Muscle of leg (tissue), 11 donors: Measurements from ENCODE around the gene SLIT3. TPM values are rescaled to one million over a fixed set of nuclear protein-coding genes. Genes with fewer than 3 reads are reported as not detected.

Experiments used
- DNase-seq: peaks from one replicate; pipeline ENCODE4 v3.0.0; 2013
- H3K27ac ChIP-seq: one replicate; pipeline ENCODE4 v1.5.1; 2013; ENCODE audit warnings: mild to moderate bottlenecking, low read length, control low read depth
- H3K27me3 ChIP-seq: one replicate; pipeline ENCODE4 v1.6.1; 2013; ENCODE audit warnings: low read length; ENCODE audit not compliant: control insufficient read depth, insufficient read depth
- H3K36me3 ChIP-seq: one replicate; pipeline ENCODE4 v1.6.1; 2013; ENCODE audit warnings: low read length; ENCODE audit not compliant: control insufficient read depth, insufficient read depth
- H3K4me1 ChIP-seq: one replicate; pipeline ENCODE4 v1.6.1; 2013; ENCODE audit warnings: low read length; ENCODE audit not compliant: control insufficient read depth, insufficient read depth
- H3K4me3 ChIP-seq: one replicate; pipeline ENCODE4 v1.5.1; 2013; ENCODE audit warnings: low read length, control low read depth
- H3K9me3 ChIP-seq: replicated peaks from 2 replicates; pipeline ENCODE4 v1.6.1; 2013; ENCODE audit warnings: low read depth, low read length; ENCODE audit not compliant: control insufficient read depth
- WGBS: methylation state at CpG from one replicate; pipeline ENCODE4 v1.1.5; 2013; ENCODE audit warnings: missing lambda C conversion rate; ENCODE audit not compliant: insufficient coverage; 5-methylcytosine and 5-hydroxymethylcytosine counted together
- polyA plus RNA-seq, 8 donors: library from polyadenylated mRNA; unstranded; fragments of 120-200 nt; gene quantifications; one replicate each; pipeline versions ENCODE4 v1.2.1 to v1.2.3, GENCODE V29; 2013; ENCODE audit warnings: inconsistent platforms in 1 of 8, low replicate concordance in 1 of 8; ENCODE audit not compliant: insufficient read length in 8 of 8, insufficient read depth in 1 of 8
- total RNA-seq: library from RNA; stranded (reverse); fragments of 120-200 nt; gene quantifications from one replicate; pipeline ENCODE4 v1.2.4, GENCODE V29; 2013

Gene SLIT3
- total and polyA plus RNA-seq, 9 donors: 5.2 to 36.4 (median 12.2) TPM

GRCh38 chr5:168885324-168886120 is 415.4 kb downstream of the SLIT3 start:
- 56% methylated on average over 9 of the region's 14 CpGs for WGBS
- Histone ChIP-seq H3K9me3 (no peaks in the 10 kb centered on the region), H3K4me3 (no peak overlapping the region), H3K36me3 (no peaks in the 10 kb centered on the region), H3K27me3 (peaks cover 2% of the 10 kb centered on the region), H3K4me1 (no peaks in the 10 kb centered on the region), H3K27ac (no peak overlapping the region)
- peak; percentile 37 for DNase-seq

GRCh38 chr5:168883991-168884390 is 416.9 kb downstream of the SLIT3 start:
- H3K4me3 ChIP-seq: no peak overlapping the region
- WGBS: 42% methylated on average over 5 of the region's 8 CpGs
- no peaks in the 10 kb centered on the region for H3K9me3 ChIP-seq
- DNase-seq: no peak
- no peak overlapping the region for H3K27ac ChIP-seq
- H3K4me1 ChIP-seq: peaks cover 4% of the 10 kb centered on the region
- H3K27me3 ChIP-seq: peaks cover 2% of the 10 kb centered on the region
- no peaks in the 10 kb centered on the region for H3K36me3 ChIP-seq

GRCh38 chr5:168883281-168883741 is 417.6 kb downstream of the SLIT3 start:
- DNase-seq: no peak
- H3K27me3 ChIP-seq: peaks cover 2% of the 10 kb centered on the region
- H3K27ac ChIP-seq: no peak overlapping the region
- H3K4me3 ChIP-seq: no peak overlapping the region
- no peaks in the 10 kb centered on the region for H3K9me3 ChIP-seq
- peaks cover 4% of the 10 kb centered on the region for H3K4me1 ChIP-seq
- no peaks in the 10 kb centered on the region for H3K36me3 ChIP-seq
- WGBS: 76% methylated on average over 10 of the region's 16 CpGs

- WGBS: 53% methylated on average over 8 of the region's 12 CpGs
- no peaks in the 10 kb centered on the region for H3K9me3 ChIP-seq
- H3K27ac ChIP-seq: no peak overlapping the region
- H3K4me1 ChIP-seq: peaks cover 4% of the 10 kb centered on the region
- peaks cover 2% of the 10 kb centered on the region for H3K27me3 ChIP-seq
- H3K36me3 ChIP-seq: no peaks in the 10 kb centered on the region
- no peak for DNase-seq
- H3K4me3 ChIP-seq: no peak overlapping the region
Measured at GRCh38 chr5:168882283-168882682, 418.7 kb downstream of the SLIT3 start.

GRCh38 chr5:168881427-168882149 is 419.4 kb downstream of the SLIT3 start:
- Histone ChIP-seq H3K4me1 (peaks cover 4% of the 10 kb centered on the region), H3K27ac (no peak overlapping the region), H3K36me3 (no peaks in the 10 kb centered on the region), H3K9me3 (no peaks in the 10 kb centered on the region), H3K4me3 (no peak overlapping the region), H3K27me3 (peaks cover 2% of the 10 kb centered on the region)
- WGBS: 27% methylated on average over 4 of the region's 11 CpGs
- DNase-seq: no peak

- WGBS: 36% methylated on average over 7 of the region's 8 CpGs
- H3K27ac ChIP-seq: no peak overlapping the region
- H3K36me3 ChIP-seq: no peaks in the 10 kb centered on the region
- H3K4me3 ChIP-seq: no peak overlapping the region
- DNase-seq: peak; percentile 66
- H3K4me1 ChIP-seq: peaks cover 4% of the 10 kb centered on the region
- H3K9me3 ChIP-seq: no peaks in the 10 kb centered on the region
- peaks cover 2% of the 10 kb centered on the region for H3K27me3 ChIP-seq
Measured at GRCh38 chr5:168879929-168880328, 421.0 kb downstream of the SLIT3 start.

GRCh38 chr5:168879331-168879730 is 421.6 kb downstream of the SLIT3 start:
- Histone ChIP-seq H3K9me3 (no peaks in the 10 kb centered on the region), H3K36me3 (no peaks in the 10 kb centered on the region), H3K4me3 (no peak overlapping the region), H3K27ac (no peak overlapping the region), H3K4me1 (peaks cover 4% of the 10 kb centered on the region), H3K27me3 (peaks cover 2% of the 10 kb centered on the region)
- no peak for DNase-seq
- WGBS: 100% methylated on average over 1 of the region's 2 CpGs

GRCh38 chr5:168878135-168878745 is 422.7 kb downstream of the SLIT3 start:
- Histone ChIP-seq H3K9me3 (no peaks in the 10 kb centered on the region), H3K27me3 (peaks cover 2% of the 10 kb centered on the region), H3K4me1 (peaks cover 4% of the 10 kb centered on the region), H3K36me3 (no peaks in the 10 kb centered on the region), H3K27ac (no peak overlapping the region), H3K4me3 (no peak overlapping the region)
- 89% methylated on average over 4 of the region's 10 CpGs for WGBS
- DNase-seq: no peak

GRCh38 chr5:168877132-168877892 is 423.6 kb downstream of the SLIT3 start:
- Histone ChIP-seq H3K27ac (no peak overlapping the region), H3K9me3 (no peaks in the 10 kb centered on the region), H3K36me3 (no peaks in the 10 kb centered on the region), H3K4me3 (no peak overlapping the region), H3K27me3 (peaks cover 2% of the 10 kb centered on the region), H3K4me1 (peaks cover 4% of the 10 kb centered on the region)
- 92% methylated on average over 2 of the region's 11 CpGs for WGBS
- DNase-seq: no peak
